Retinal pigment epithelial cell (primary cell): ENCODE measurements around the gene PCMT1.
A peak's percentile ranks its signal among the peaks of the same experiment; 100 is the strongest.
"Not testable (repeated sequence)": the region's sequence is repeated elsewhere in the genome, so short reads cannot be mapped to it uniquely, and the experiment has no call there.

Experiments
- DNase-seq: peaks from one replicate; pipeline ENCODE4 v3.0.0-alpha.2; 2010; ENCODE audit warnings: low read depth
- H3K4me3 ChIP-seq: 2 replicates; pipeline ENCODE4 v1.5.1; 2011; ENCODE audit warnings: mild to moderate bottlenecking, low read length, control low read depth, moderate library complexity
- CTCF ChIP-seq: conservative IDR thresholded peaks from 2 replicates; pipeline ENCODE4 v1.5.1; 2011; ENCODE audit warnings: low read depth, low read length, control low read depth, inconsistent platforms

PCMT1 gene

GRCh38 chr6:149728499-149729234 lies 20.9 kb upstream of the PCMT1 start:
- no peak for DNase-seq
- TF ChIP-seq CTCF, result no peak
- H3K4me3 ChIP-seq, result no peak overlapping the region

GRCh38 chr6:149729824-149730223 lies 19.7 kb upstream of the PCMT1 start:
- H3K4me3 ChIP-seq, result no peak overlapping the region
- no peak for DNase-seq
- TF ChIP-seq CTCF, result no peak

- H3K4me3 ChIP-seq, result no peak overlapping the region
- TF ChIP-seq CTCF, result no peak
- DNase-seq, result no peak
These were observed 16.3 kb upstream of the PCMT1 start for GRCh38 chr6:149733089-149733720.

GRCh38 chr6:149734915-149735314 lies 14.6 kb upstream of the PCMT1 start:
- TF ChIP-seq CTCF, result no peak
- no peak overlapping the region for H3K4me3 ChIP-seq
- no peak for DNase-seq

GRCh38 chr6:149745252-149745651 lies 4.3 kb upstream of the PCMT1 start:
- peak overlapping the region; percentile 97 for H3K4me3 ChIP-seq

GRCh38 chr6:149746147-149746946 lies 3.2 kb upstream of the PCMT1 start, which contains the start of gene NUP43:
NUP43 (minus strand) TSS chr6:149746529; CDS start chr6:149746495, 34 bp downstream.
- H3K4me3 ChIP-seq, result peak within 1 kb of the TSS; percentile 97
- peak; percentile 80 for DNase-seq
- TF ChIP-seq CTCF, result peak; percentile 45

More at GRCh38 chr6:149745252-149745651, 4.3 kb upstream of the PCMT1 start:
- not testable (repeated sequence) for DNase-seq

- peak overlapping the region; percentile 93 for H3K4me3 ChIP-seq
- not testable (repeated sequence) for DNase-seq
These were observed 403 bp upstream of the PCMT1 start for GRCh38 chr6:149749082-149749593.
